ENCODE results near the gene MYO9B.

Gene MYO9B

GRCh38 chr19:17061205-17061604 is 14.4 kb upstream of the MYO9B start:
- DNase-seq = no peak

- DNase-seq = no peak
Observed at GRCh38 chr19:17061691-17062090, 13.9 kb upstream of the MYO9B start.

GRCh38 chr19:17063428-17063827 is 12.1 kb upstream of the MYO9B start:
- no peak for DNase-seq

GRCh38 chr19:17069193-17069592 is 6.4 kb upstream of the MYO9B start:
- DNase-seq = no peak

- DNase-seq = no peak
Observed at GRCh38 chr19:17070421-17070820, 5.2 kb upstream of the MYO9B start.

- DNase-seq = no peak
Observed at GRCh38 chr19:17070912-17071311, 4.7 kb upstream of the MYO9B start.

GRCh38 chr19:17073869-17074633 is 1.5 kb upstream of the MYO9B start:
- DNase-seq = peak; percentile 11

- DNase-seq = no peak
Observed at GRCh38 chr19:17074634-17075034, 943 bp upstream of the MYO9B start.

- no peak for DNase-seq
Observed at GRCh38 chr19:17075864-17076542, 426 bp downstream of the MYO9B start.

- no peak for DNase-seq
Observed at GRCh38 chr19:17076543-17076991, 990 bp downstream of the MYO9B start.

GRCh38 chr19:17077447-17078028 is 2.0 kb downstream of the MYO9B start:
- no peak for DNase-seq

- DNase-seq = no peak
Observed at GRCh38 chr19:17078036-17078919, 2.7 kb downstream of the MYO9B start.

GRCh38 chr19:17078920-17079709 is 3.5 kb downstream of the MYO9B start:
- DNase-seq = no peak

- no peak for DNase-seq
Observed at GRCh38 chr19:17079710-17080439, 4.3 kb downstream of the MYO9B start.

- no peak for DNase-seq
Observed at GRCh38 chr19:17080440-17080801, 4.8 kb downstream of the MYO9B start.

- DNase-seq = no peak
Observed at GRCh38 chr19:17081672-17082630, 6.4 kb downstream of the MYO9B start.

GRCh38 chr19:17086120-17086519 is 10.5 kb downstream of the MYO9B start:
- no peak for DNase-seq

GRCh38 chr19:17086834-17087233 is 11.3 kb downstream of the MYO9B start:
- no peak for DNase-seq

GRCh38 chr19:17088552-17088951 is 13.0 kb downstream of the MYO9B start:
- DNase-seq = no peak

GRCh38 chr19:17090583-17090982 is 15.0 kb downstream of the MYO9B start:
- DNase-seq = no peak

Measured in NCI-H2029 (cell line).